Upper lobe of left lung (tissue), 4 donors: ENCODE results near the gene PIK3CA.
"Not testable (repeated sequence)": the region's sequence is repeated elsewhere in the genome, so short reads cannot be mapped to it uniquely, and the experiment has no call there.

Experiments used
- CTCF ChIP-seq, 6 experiments: fragments of 450-650 bp in 4 of 6; fragments of 200-600 bp in 2 of 6; sonication (generic) in 2 of 6; IDR thresholded peaks; one replicate each; pipeline ENCODE4 v1.5.1; 2016 to 2019; ENCODE audit warnings: antibody characterized with exemption in 6 of 6
- EP300 ChIP-seq, 4 donors: sonication (generic); formaldehyde crosslinking; IDR thresholded peaks; one replicate each; pipeline ENCODE4 v1.5.1; 2017; ENCODE audit warnings: antibody characterized with exemption in 4 of 4, control low read depth in 2 of 4

- TF ChIP-seq CTCF, EP300 (IDR thresholded peaks at IDR 0.05): not testable (repeated sequence)
Observed at GRCh38 chr3:179257742-179258141, 109.6 kb downstream of the PIK3CA start.
